GM19239 (cell line): ENCODE data around the gene UBAP2L.
"Not testable (repeated sequence)": the region's sequence is repeated elsewhere in the genome, so short reads cannot be mapped to it uniquely, and the experiment has no call there.

Experiments used
- DNase-seq: peaks from one replicate; pipeline ENCODE4 v3.0.0; 2011; ENCODE audit warnings: low spot score; ENCODE audit not compliant: insufficient read length
- FAIRE-seq: peaks from 2 replicates; lab custom pipeline; 2011; peaks lifted over from hg19 to GRCh38; lab: Jason Lieb, UNC

UBAP2L gene

GRCh38 chr1:154295408-154296235 lies 74.9 kb downstream of the UBAP2L start:
- no peak for FAIRE-seq
- no peak for DNase-seq

- DNase-seq (no peak), FAIRE-seq (no peak)
Observed at GRCh38 chr1:154301582-154301981, 80.8 kb downstream of the UBAP2L start.

- DNase-seq: no peak
- no peak for FAIRE-seq
Observed at GRCh38 chr1:154304664-154305337, 84.0 kb downstream of the UBAP2L start.

GRCh38 chr1:154306151-154306550 lies 85.4 kb downstream of the UBAP2L start:
- no peak for DNase-seq
- FAIRE-seq: no peak

- DNase-seq, FAIRE-seq: not testable (repeated sequence)
Observed at GRCh38 chr1:154307670-154308270, 87.0 kb downstream of the UBAP2L start.

GRCh38 chr1:154309136-154309535 lies 88.4 kb downstream of the UBAP2L start:
- DNase-seq, FAIRE-seq: not testable (repeated sequence)

- FAIRE-seq, DNase-seq: not testable (repeated sequence)
Observed at GRCh38 chr1:154312229-154313065, 91.7 kb downstream of the UBAP2L start.

- no peak for FAIRE-seq
Observed at GRCh38 chr1:154313066-154313356, 92.3 kb downstream of the UBAP2L start.

GRCh38 chr1:154314226-154314625 lies 93.5 kb downstream of the UBAP2L start:
- FAIRE-seq, DNase-seq: not testable (repeated sequence)

More at GRCh38 chr1:154313066-154313356, 92.3 kb downstream of the UBAP2L start:
- no peak for DNase-seq

GRCh38 chr1:154316704-154317103 lies 95.9 kb downstream of the UBAP2L start:
- no peak for DNase-seq
- FAIRE-seq: no peak

- no peak for DNase-seq
- no peak for FAIRE-seq
Observed at GRCh38 chr1:154318386-154318785, 97.6 kb downstream of the UBAP2L start.
